Mesendoderm (in vitro differentiated cells): ENCODE data around the gene MKNK1.
A peak's percentile ranks its signal among the peaks of the same experiment; 100 is the strongest.

Experiments
- DNase-seq: peaks from one replicate; pipeline ENCODE4 v3.0.0; 2013
- H2AK5ac ChIP-seq: 2 replicates; pipeline ENCODE4 v1.6.1; 2013; ENCODE audit warnings: low read length, inconsistent platforms
- H2BK120ac ChIP-seq: 2 replicates; pipeline ENCODE4 v1.6.1; 2013; ENCODE audit warnings: low read depth, mild to moderate bottlenecking, low read length, moderate library complexity, mixed read lengths
- H2BK15ac ChIP-seq: replicated peaks from 2 replicates; pipeline ENCODE4 v1.6.1; 2013; ENCODE audit warnings: low read depth, mild to moderate bottlenecking, moderate library complexity
- H2BK5ac ChIP-seq: 2 replicates; pipeline ENCODE4 v1.6.1; 2013; ENCODE audit warnings: low read length, inconsistent platforms
- H3K18ac ChIP-seq: 2 replicates; pipeline ENCODE4 v1.6.1; 2013; ENCODE audit warnings: mild to moderate bottlenecking, low read length, mixed read lengths
- H3K23ac ChIP-seq: one replicate; pipeline ENCODE4 v1.6.1; 2013; ENCODE audit warnings: low read length
- H3K27ac ChIP-seq: 2 replicates; pipeline ENCODE4 v1.5.1; 2013; ENCODE audit warnings: low read depth, mild to moderate bottlenecking, inconsistent platforms, low read length, moderate library complexity
- H3K27me3 ChIP-seq: 2 replicates; pipeline ENCODE4 v1.6.1; 2013; ENCODE audit warnings: low read length, control low read depth, mild to moderate bottlenecking, inconsistent platforms; ENCODE audit not compliant: insufficient read depth, poor library complexity
- H3K36me3 ChIP-seq: 2 replicates; pipeline ENCODE4 v1.6.1; 2013; ENCODE audit warnings: low read length, inconsistent platforms; ENCODE audit not compliant: control insufficient read depth, insufficient read depth
- H3K4ac ChIP-seq: one replicate; pipeline ENCODE4 v1.6.1; 2013; ENCODE audit warnings: low read depth, mild to moderate bottlenecking, low read length, moderate library complexity
- H3K4me1 ChIP-seq: 2 replicates; pipeline ENCODE4 v1.6.1; 2013; ENCODE audit warnings: low read depth, low read length, inconsistent platforms; ENCODE audit not compliant: control insufficient read depth
- H3K4me2 ChIP-seq: 2 replicates; pipeline ENCODE4 v1.6.1; 2013; ENCODE audit warnings: low read length
- H3K4me3 ChIP-seq: 2 replicates; pipeline ENCODE4 v1.5.1; 2013; ENCODE audit warnings: mild to moderate bottlenecking, low read length
- H3K56ac ChIP-seq: one replicate; pipeline ENCODE4 v1.6.1; 2013; ENCODE audit warnings: low read length
- H3K79me1 ChIP-seq: 2 replicates; pipeline ENCODE4 v1.6.1; 2013; ENCODE audit warnings: low read length, inconsistent platforms
- H3K79me2 ChIP-seq: 2 replicates; pipeline ENCODE4 v1.6.1; 2013; ENCODE audit warnings: mild to moderate bottlenecking, low read length; ENCODE audit not compliant: control insufficient read depth, insufficient read depth
- H3K9ac ChIP-seq: 2 replicates; pipeline ENCODE4 v1.6.1; 2013; ENCODE audit warnings: low read length, inconsistent platforms
- H4K5ac ChIP-seq: one replicate; pipeline ENCODE4 v1.6.1; 2013; ENCODE audit warnings: low read length
- H4K8ac ChIP-seq: one replicate; pipeline ENCODE4 v1.6.1; 2013; ENCODE audit warnings: low read depth, mild to moderate bottlenecking, control low read depth, low read length, moderate library complexity
- WGBS: extraction: QIAGEN DNeasy Blood & Tissue Kit; methylation state at CpG from one replicate; pipeline ENCODE4 v1.1.7; 2013; ENCODE audit warnings: low lambda C conversion rate, missing lambda C conversion rate; ENCODE audit not compliant: insufficient coverage; ENCODE audit errors: extremely low coverage; 5-methylcytosine and 5-hydroxymethylcytosine counted together

Gene MKNK1

DNA sequence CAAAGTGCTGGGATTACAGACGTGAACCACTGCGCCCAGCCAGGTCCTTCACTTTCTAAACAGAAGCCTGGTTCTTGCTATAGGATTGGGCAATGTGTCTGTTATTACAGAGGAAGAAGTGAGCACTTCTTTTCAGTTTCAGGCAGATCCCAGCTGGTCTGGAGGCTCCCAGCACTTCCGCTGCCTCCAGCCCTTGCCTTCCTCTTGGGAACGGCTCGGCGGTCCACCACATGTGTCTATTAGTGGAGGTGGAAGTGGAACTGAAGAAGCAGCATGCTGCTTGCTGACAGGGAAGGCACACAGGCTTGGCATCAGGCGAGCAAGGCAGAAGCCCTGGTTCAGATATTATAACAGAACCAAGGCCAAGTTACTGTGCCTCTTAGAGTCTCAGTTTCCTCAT, 17.0 kb downstream of the MKNK1 start:
- no peak overlapping the region for H3K56ac ChIP-seq
- H3K18ac ChIP-seq, result no peak overlapping the region
- no peak overlapping the region for H3K4me3 ChIP-seq
- no peak overlapping the region for H3K27ac ChIP-seq
- H3K4ac ChIP-seq, result no peak overlapping the region
- no peak overlapping the region for H3K9ac ChIP-seq
- H3K79me1 ChIP-seq, result no peaks in the 10 kb centered on the region
- H3K4me1 ChIP-seq, result no peaks in the 10 kb centered on the region
- no peak overlapping the region for H2AK5ac ChIP-seq
- H2BK120ac ChIP-seq, result no peak overlapping the region
- no peak for DNase-seq
- no peak overlapping the region for H2BK5ac ChIP-seq
- H3K27me3 ChIP-seq, result no peaks in the 10 kb centered on the region
- no peaks in the 10 kb centered on the region for H3K79me2 ChIP-seq
- no peak overlapping the region for H3K4me2 ChIP-seq
- H3K23ac ChIP-seq, result no peak overlapping the region
- WGBS, result no CpG with 5 or more reads among the region's 7 CpGs
- H4K8ac ChIP-seq, result no peak overlapping the region
- H4K5ac ChIP-seq, result no peak overlapping the region
- no peak overlapping the region for H2BK15ac ChIP-seq
- H3K36me3 ChIP-seq, result no peaks in the 10 kb centered on the region

DNA sequence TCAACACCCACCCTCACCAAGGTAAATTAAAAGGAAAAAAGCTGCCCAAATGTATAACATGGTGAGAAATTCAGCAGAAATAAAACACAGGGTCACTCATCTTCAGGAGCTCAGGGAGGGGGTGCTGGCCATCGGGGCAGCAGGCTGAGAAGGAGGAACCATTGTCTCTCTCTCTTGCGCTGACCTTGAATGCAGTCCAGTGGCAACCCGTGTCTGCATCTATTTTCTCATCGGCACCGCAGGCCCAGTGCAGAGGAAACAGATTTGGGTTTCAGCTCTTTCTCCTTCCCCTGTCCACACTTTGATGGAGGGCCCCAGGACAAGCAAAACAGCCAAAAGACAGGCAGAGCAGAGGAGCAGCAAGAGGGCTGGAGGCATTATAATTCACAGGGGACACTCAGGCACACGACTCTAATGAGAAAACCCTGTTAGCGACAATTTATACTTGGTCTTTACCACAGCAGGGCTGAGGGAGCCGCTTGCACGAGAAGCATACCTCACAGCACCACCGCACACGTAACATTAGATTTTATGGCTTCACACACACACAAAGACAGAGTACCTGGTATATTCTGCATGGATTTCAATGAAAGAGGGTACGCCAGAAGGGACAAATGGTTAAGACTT, 18.6 kb downstream of the MKNK1 start:
- H3K79me1 ChIP-seq, result no peaks in the 10 kb centered on the region
- DNase-seq, result no peak
- WGBS, result no CpG with 5 or more reads among the region's 12 CpGs
- H3K36me3 ChIP-seq, result no peaks in the 10 kb centered on the region
- H2BK120ac ChIP-seq, result no peak overlapping the region
- no peak overlapping the region for H3K9ac ChIP-seq
- no peaks in the 10 kb centered on the region for H3K4me1 ChIP-seq
- no peak overlapping the region for H3K18ac ChIP-seq
- H4K5ac ChIP-seq, result no peak overlapping the region
- H3K79me2 ChIP-seq, result no peaks in the 10 kb centered on the region
- H3K56ac ChIP-seq, result no peak overlapping the region
- H3K4ac ChIP-seq, result no peak overlapping the region
- no peak overlapping the region for H2BK5ac ChIP-seq
- no peak overlapping the region for H3K4me3 ChIP-seq
- no peak overlapping the region for H4K8ac ChIP-seq
- H2AK5ac ChIP-seq, result no peak overlapping the region
- H3K23ac ChIP-seq, result no peak overlapping the region
- H3K4me2 ChIP-seq, result no peak overlapping the region
- no peak overlapping the region for H2BK15ac ChIP-seq
- H3K27ac ChIP-seq, result no peak overlapping the region
- H3K27me3 ChIP-seq, result no peaks in the 10 kb centered on the region

DNA sequence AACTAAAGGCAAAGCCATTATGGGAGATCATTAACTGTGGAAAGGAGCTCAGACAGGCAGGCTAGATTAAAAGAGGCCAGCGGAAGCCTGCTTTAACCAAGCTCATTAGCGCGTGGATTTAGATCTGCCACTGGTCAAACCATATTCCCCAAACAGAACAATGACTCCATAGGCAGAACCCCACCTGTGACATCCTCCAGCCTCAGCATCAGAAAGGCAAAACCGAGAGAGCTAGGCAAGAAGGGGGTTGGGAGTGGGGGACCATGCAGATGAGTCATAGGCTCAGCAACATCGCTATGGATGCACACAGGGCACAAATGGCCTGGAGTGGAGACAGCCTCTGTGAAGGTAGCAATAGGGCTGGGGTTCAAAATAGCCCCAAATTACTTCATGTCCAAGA, 20.6 kb downstream of the MKNK1 start:
- Histone ChIP-seq H2AK5ac (no peak overlapping the region), H2BK5ac (no peak overlapping the region), H3K4ac (no peak overlapping the region), H3K4me1 (no peaks in the 10 kb centered on the region), H3K23ac (no peak overlapping the region), H3K9ac (no peak overlapping the region), H3K36me3 (no peaks in the 10 kb centered on the region), H3K79me2 (no peaks in the 10 kb centered on the region), H3K27ac (no peak overlapping the region), H3K4me2 (no peak overlapping the region), H2BK120ac (no peak overlapping the region), H3K18ac (no peak overlapping the region), H4K5ac (no peak overlapping the region), H4K8ac (no peak overlapping the region), H2BK15ac (no peak overlapping the region), H3K4me3 (no peak overlapping the region), H3K56ac (no peak overlapping the region), H3K27me3 (no peaks in the 10 kb centered on the region), H3K79me1 (no peaks in the 10 kb centered on the region)
- WGBS, result no CpG with 5 or more reads among the region's 5 CpGs
- DNase-seq, result no peak

DNA sequence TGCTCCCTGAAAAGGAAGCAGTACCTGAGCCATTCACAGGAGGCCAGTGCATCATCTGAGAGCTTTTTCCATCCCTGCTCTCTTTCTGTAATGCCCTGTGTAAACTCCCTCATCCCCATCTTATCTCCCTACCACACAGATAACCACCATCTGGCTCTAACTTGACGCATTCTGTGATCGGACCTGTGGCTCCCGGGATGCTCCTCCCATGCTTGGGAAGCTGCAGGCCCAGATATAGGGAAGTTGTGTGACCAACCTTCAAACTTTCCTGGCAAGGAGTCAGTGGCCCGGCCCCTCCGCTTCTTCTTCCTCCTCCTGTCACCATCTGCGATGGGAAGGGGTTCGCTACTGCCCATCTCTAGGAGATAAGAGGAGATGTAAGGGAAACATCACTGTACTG, 21.1 kb downstream of the MKNK1 start:
- H3K79me1 ChIP-seq, result no peaks in the 10 kb centered on the region
- no peak overlapping the region for H3K18ac ChIP-seq
- H3K79me2 ChIP-seq, result no peaks in the 10 kb centered on the region
- DNase-seq, result peak; percentile 56
- no peak overlapping the region for H3K27ac ChIP-seq
- no peak overlapping the region for H2BK120ac ChIP-seq
- no peak overlapping the region for H3K4me3 ChIP-seq
- H3K23ac ChIP-seq, result no peak overlapping the region
- no peak overlapping the region for H3K4ac ChIP-seq
- no peaks in the 10 kb centered on the region for H3K36me3 ChIP-seq
- no peak overlapping the region for H3K56ac ChIP-seq
- H3K4me1 ChIP-seq, result no peaks in the 10 kb centered on the region
- no peak overlapping the region for H2AK5ac ChIP-seq
- no CpG with 5 or more reads among the region's 7 CpGs for WGBS
- H3K27me3 ChIP-seq, result no peaks in the 10 kb centered on the region
- no peak overlapping the region for H2BK15ac ChIP-seq
- no peak overlapping the region for H3K9ac ChIP-seq
- H4K5ac ChIP-seq, result no peak overlapping the region
- no peak overlapping the region for H2BK5ac ChIP-seq
- no peak overlapping the region for H4K8ac ChIP-seq
- H3K4me2 ChIP-seq, result no peak overlapping the region

DNA sequence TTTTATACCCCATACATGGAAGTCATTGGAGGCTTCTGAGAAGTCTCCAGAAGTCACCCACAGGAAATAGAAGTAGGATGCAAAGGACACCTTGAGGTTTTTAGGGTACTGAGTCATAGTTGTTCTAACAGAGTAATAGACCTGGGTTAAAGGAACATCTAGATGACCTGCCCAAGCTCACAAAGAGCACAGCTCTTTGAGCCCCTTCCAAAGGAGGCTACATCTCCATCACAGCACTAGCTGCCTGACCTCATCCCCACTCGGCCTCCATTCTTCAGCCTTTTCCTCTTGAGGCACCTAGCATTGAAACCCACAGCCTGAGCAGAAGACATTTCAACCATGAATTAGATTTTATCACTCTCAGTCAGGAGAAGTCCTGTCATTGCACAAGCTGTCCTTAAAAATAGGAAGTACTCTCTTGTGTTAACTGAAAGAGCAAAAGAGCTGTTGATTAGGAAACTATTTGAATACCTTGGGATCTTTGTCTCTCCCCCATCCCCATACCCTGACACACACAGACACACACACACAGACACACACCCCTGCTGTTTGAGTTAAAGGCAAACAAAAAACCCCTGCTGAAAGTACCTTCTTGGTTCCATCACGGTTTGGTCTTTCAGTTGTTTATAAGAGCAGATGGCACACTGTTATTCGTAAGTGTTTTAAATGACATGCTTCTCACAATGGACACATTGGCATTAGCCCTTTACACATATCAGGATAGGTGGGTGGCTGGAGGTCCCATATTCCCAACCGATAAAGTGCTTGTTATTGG, 22.2 kb downstream of the MKNK1 start:
- Histone ChIP-seq H3K4ac (no peak overlapping the region), H3K56ac (no peak overlapping the region), H3K9ac (no peak overlapping the region), H4K5ac (no peak overlapping the region), H3K79me2 (no peaks in the 10 kb centered on the region), H3K36me3 (no peaks in the 10 kb centered on the region), H2BK15ac (no peak overlapping the region), H3K27ac (no peak overlapping the region), H4K8ac (no peak overlapping the region), H3K4me1 (no peaks in the 10 kb centered on the region), H3K4me3 (no peak overlapping the region), H2BK120ac (no peak overlapping the region), H3K27me3 (no peaks in the 10 kb centered on the region), H2AK5ac (no peak overlapping the region), H3K23ac (no peak overlapping the region), H3K79me1 (no peaks in the 10 kb centered on the region), H2BK5ac (no peak overlapping the region), H3K18ac (no peak overlapping the region), H3K4me2 (no peak overlapping the region)
- DNase-seq, result no peak
- WGBS, result no CpG with 5 or more reads among the region's 4 CpGs
